Esophagus squamous epithelium (tissue), 4 donors: ENCODE measurements around the gene PRKCB.

Experiments used
- POLR2A ChIP-seq, 4 donors: fragments of 450-650 bp; IDR thresholded peaks; one replicate each; pipeline ENCODE4 v1.6.1; 2017; ENCODE audit warnings: antibody characterized with exemption in 4 of 4, mild to moderate bottlenecking in 4 of 4, moderate library complexity in 3 of 4
- TF ChIP-seq, protein P1 (sequence below), 6 experiments: fragments of 450-650 bp in 4 of 6; fragments of 200-600 bp in 2 of 6; sonication (generic) in 2 of 6; IDR thresholded peaks; one replicate each; pipeline ENCODE4 v1.5.1; 2016 to 2019; ENCODE audit warnings: antibody characterized with exemption in 6 of 6, mild to moderate bottlenecking in 4 of 6, moderate library complexity in 4 of 6

DNA sequence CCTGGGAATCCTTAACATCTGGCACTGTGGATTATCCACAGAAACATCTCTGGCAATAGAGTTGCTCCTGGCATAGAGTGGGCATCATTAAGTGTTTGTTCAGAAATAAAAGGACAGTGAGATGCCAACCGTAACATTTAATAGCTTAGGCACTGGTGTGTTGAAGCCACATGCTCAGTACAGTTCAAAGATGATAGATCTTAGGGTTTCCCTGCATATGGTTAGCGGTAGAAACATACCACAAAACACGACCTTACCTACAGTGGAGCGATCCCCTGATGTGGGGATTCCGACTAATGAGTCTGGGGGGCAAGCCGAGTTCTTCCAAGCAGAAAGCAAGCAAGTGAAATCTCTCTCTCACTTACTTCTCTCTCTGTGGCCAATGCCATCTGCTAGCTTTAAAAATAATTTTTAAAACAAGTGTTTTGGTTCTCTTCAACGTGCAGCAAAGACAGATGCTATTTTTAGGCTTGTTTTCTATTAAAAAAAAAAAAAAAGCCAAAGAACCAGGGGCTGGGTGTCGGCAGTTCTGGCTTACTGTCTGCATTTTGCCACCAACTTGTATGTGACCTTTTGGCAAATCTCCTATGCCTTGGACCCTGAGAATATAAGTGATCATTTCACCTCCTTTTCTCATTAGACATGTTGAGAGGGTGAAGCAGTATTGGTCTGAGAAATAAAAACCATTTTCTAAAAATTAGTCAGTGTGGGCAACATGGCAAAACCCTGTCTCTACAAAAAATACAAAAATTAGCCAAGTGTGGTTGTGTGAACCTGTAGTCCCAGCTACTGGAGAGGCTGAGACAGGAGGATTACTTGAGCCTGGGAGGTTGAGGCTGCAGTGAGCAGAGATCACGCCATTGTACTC, 331.1 kb downstream of the PRKCB start:
- TF ChIP-seq, protein P1, sequence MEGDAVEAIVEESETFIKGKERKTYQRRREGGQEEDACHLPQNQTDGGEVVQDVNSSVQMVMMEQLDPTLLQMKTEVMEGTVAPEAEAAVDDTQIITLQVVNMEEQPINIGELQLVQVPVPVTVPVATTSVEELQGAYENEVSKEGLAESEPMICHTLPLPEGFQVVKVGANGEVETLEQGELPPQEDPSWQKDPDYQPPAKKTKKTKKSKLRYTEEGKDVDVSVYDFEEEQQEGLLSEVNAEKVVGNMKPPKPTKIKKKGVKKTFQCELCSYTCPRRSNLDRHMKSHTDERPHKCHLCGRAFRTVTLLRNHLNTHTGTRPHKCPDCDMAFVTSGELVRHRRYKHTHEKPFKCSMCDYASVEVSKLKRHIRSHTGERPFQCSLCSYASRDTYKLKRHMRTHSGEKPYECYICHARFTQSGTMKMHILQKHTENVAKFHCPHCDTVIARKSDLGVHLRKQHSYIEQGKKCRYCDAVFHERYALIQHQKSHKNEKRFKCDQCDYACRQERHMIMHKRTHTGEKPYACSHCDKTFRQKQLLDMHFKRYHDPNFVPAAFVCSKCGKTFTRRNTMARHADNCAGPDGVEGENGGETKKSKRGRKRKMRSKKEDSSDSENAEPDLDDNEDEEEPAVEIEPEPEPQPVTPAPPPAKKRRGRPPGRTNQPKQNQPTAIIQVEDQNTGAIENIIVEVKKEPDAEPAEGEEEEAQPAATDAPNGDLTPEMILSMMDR (IDR thresholded peaks at IDR 0.05) = no peak
- TF ChIP-seq POLR2A (IDR thresholded peaks at IDR 0.05) = no peak
